Stimulated activated CD8-positive, alpha-beta memory T cell treated with anti-CD3 and anti-CD28 coated beads, Interleukin-12 subunit alpha, Interleukin-12 subunit beta, amount 100 ng/mL, for 4 hours (primary cell): ENCODE results near the gene GLDN.
"Not testable (repeated sequence)": the region's sequence is repeated elsewhere in the genome, so short reads cannot be mapped to it uniquely, and the experiment has no call there.

Experiments used
- DNase-seq: peaks from one replicate; pipeline ENCODE4 v3.0.0-alpha.2; 2020; ENCODE audit warnings: low read depth

GLDN gene

DNA sequence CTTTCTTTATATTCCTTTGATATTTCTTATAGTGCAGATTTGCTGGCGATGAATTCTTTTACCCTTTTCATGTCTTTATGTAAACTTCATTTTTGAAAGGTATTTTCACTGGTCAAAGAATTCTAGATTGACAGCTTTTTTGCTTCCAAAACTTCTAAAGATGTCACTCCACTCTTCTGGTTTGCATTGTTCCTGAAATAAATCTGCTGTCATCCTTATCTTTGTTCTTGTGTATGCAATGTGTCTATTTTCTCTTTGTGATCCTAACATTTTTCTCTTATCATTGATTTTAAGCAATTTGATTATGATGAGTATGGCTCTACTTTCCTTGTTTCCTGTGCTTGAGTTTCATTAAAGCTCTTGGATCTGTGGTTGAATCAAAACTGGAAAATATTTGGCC, 103.4 kb downstream of the GLDN start:
- DNase-seq, result no peak

DNA sequence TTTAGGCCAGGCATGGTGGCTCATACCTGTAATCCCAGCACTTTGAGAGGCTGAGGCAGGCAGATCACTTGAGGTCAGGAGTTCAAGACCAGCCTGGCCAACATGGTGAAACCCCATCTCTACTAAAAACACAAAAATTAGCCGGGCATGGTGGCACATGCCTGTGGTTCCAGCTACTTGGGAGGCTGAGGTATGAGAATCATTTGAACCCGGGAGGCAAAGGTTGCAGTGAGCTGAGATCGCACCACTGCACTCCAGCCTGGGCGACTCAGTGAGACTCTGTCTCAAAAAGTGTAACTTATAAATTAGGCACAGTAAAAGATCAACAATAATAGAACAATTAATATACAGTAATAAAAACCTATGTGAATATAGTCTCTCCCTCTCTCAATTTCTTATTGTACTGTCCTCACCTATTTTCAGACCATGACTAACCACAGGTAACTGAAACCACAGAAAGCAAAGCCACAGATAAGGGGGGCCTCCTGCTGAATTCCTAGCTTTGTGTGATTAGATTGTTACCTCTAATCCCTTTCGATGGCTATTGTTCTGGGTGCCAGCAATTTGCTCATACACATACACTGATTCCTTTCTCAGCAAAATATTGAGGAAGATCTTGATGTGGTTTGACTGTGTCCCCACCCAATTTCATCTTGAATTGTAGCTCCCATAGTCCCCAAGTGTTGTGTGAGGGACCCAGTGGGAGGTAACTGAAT, 104.7 kb downstream of the GLDN start:
- DNase-seq, result not testable (repeated sequence)

DNA sequence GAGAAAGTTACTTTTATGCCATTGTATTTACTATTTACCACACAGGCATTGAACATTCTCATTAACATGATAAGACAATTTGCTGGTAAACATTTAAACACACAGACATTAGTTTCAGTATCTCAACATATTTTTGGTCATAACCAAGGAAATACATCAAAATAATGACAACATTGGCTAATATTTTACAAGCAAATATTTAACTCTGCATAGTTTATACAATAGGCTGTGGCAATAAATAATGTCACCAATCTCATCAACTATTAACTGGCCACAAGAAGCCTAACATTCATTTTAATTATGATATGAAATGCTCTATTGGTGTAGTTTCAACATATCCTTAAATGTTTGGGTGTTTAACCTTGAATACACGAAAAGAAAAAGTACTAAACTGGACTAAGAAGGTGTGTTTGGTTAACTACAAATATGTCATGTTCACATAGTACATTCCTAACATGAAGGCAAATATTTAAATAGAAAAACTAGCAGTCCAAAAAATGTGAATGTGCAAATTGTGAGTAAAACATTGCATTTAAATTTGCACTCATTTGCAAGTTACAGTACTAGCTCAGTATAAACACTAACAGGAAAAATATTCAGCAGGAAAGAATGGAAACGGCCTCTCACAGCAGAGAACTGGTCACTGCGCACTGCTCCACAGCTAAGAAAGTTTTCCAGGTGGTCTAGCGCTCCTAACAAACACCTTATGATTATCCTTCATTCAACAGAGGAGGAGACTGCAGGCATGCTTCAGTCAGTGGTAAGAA, 106.6 kb downstream of the GLDN start:
- DNase-seq, result no peak

DNA sequence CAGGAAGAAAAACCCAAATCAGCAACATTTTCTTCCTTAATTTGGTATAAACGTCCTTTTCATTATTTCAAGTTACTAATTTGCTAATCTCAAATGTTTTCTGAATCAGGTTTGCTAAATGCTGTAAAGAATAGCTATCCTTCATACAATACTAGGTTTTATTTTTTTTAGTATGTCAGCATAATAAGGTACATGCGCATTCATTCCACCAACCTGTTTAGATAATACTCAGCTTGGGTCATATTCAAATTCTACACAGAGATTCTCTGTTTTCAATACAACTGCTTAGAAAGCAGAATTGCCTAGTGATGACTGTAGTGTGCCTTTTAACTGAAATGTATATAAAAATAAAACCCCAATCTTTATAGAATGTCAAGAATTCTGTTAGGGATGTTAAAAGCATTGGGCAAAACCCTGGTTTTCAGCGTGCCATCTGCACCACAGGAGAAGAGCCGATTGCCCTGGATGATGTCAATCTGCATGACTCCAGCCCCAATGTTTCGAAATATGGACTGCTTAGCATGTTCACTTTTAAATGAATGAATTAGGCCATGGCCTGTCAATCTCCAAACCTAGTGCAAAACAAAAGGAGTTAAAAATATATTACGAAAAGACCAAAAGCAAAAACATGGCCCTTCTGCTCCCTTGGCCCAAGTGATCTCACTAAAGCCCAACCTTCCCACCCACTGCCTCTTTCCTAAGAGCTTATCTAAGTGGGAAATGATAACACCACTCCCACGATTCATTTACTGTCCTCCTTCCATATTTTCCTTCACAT, 107.4 kb downstream of the GLDN start:
- DNase-seq, result no peak

DNA sequence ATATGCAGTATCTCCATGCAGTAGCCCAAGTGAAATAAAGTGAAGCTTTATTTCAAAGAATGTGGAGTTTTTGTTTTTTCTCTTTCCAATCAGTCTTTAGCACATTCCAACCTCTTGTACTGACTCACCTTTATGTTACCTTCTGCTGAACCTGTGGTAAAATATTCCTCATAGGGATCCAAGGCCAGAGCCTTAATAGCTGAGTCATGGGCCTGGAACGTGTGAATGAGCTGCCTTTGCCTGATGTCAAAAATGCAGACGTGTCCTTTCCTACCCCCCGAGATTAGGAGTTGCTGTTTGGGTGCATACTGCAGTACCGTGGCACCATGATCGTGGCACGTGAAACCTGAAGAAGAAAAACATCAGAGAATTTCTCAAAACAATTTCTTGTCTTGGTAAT, 108.5 kb downstream of the GLDN start:
- no peak for DNase-seq
